ENCODE results near the gene SLC22A31.

The SLC22A31 gene

DNA sequence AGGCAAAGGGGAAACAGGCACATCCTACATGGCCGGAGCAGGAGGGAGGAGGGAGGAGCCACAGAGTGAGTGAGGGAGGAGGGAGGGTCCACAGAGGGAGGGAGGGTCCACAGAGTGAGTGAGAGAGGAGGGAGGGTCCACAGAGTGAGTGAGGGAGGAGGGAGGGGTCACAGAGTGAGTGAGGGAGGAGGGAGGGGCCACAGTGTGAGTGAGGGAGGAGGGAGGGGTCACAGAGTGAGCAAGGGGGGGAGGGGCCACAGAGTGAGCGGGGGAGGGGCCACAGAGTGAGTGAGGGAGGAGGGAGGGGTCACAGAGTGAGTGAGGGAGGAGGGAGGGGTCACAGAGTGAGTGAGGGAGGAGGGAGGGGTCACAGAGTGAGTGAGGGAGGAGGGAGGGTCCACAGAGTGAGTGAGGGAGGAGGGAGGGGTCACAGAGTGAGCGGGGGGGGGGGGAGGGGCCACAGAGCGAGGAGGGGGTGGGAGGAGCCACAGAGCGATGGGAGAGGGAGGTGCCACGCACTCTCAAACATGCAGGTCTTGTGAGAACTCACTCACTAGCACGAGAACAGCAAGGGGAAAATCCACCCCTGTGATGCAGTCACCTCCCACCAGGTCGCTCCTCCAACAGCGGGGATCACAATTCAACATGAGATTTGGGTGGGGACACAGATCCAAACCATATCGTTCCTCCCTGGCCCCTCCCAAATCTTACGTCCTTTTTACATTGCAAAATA, 53.1 kb downstream of the SLC22A31 start:
- Mint-ChIP-seq H3K36me3 (peaks cover 9% of the 10 kb centered on the region), H3K27me3 (no peaks in the 10 kb centered on the region), H3K27ac (peak overlapping the region; percentile 8), H3K4me3 (no peak overlapping the region), H3K9me3 (ENCODE audit: low read depth) (peaks cover 6% of the 10 kb centered on the region), H3K4me1 (ENCODE audit: low read depth) (no peaks in the 10 kb centered on the region)

DNA sequence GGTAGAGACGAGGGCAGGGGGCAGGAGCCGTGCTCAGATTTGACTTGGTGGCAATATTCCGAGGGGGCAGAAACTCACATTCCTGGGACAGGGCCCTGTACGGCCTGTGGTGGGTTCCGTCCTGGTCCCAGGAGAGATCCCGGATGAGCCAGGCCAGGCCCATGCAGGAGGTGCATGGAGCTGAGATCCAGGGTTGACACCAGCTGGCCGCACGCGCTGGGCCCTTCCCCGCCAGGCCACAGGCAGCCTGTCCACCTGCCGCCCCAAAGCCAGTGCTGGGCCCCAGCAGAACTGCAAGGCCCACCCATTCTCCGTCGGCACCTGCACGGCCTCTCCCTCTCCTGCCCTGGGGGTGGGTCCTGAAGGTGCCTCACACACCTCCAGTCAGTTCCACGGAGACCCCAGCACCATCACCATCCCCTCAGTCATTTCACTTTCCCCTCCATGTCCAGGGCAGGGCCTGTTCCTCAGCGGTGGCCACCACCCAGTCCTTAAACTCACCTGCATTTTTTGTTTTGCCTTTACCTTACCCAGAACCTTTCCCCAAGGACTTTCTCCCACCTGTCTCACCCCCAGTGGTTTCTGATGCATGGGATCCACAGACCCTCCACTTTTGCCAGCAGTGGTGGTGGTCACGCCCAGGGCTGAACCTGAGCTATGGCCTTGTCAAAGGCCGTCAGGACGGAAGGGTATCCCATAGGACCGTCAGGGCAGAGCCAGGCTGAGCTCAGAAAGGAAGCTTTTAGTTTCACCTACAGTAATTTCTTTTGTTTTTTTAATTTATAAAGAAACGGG, 53.9 kb downstream of the SLC22A31 start:
- Mint-ChIP-seq H3K36me3 (peaks cover 9% of the 10 kb centered on the region), H3K27me3 (no peaks in the 10 kb centered on the region), H3K27ac (peak overlapping the region; percentile 54), H3K4me3 (no peak overlapping the region), H3K9me3 (ENCODE audit: low read depth) (peaks cover 6% of the 10 kb centered on the region), H3K4me1 (ENCODE audit: low read depth) (no peaks in the 10 kb centered on the region)

Data from activated naive CD8-positive, alpha-beta T cell (primary cell).